ENCODE measurements around the gene GON4L.
A peak's percentile ranks its signal among the peaks of the same experiment; 100 is the strongest.
"Not testable (repeated sequence)": the region's sequence is repeated elsewhere in the genome, so short reads cannot be mapped to it uniquely, and the experiment has no call there.

GON4L gene, protein sequence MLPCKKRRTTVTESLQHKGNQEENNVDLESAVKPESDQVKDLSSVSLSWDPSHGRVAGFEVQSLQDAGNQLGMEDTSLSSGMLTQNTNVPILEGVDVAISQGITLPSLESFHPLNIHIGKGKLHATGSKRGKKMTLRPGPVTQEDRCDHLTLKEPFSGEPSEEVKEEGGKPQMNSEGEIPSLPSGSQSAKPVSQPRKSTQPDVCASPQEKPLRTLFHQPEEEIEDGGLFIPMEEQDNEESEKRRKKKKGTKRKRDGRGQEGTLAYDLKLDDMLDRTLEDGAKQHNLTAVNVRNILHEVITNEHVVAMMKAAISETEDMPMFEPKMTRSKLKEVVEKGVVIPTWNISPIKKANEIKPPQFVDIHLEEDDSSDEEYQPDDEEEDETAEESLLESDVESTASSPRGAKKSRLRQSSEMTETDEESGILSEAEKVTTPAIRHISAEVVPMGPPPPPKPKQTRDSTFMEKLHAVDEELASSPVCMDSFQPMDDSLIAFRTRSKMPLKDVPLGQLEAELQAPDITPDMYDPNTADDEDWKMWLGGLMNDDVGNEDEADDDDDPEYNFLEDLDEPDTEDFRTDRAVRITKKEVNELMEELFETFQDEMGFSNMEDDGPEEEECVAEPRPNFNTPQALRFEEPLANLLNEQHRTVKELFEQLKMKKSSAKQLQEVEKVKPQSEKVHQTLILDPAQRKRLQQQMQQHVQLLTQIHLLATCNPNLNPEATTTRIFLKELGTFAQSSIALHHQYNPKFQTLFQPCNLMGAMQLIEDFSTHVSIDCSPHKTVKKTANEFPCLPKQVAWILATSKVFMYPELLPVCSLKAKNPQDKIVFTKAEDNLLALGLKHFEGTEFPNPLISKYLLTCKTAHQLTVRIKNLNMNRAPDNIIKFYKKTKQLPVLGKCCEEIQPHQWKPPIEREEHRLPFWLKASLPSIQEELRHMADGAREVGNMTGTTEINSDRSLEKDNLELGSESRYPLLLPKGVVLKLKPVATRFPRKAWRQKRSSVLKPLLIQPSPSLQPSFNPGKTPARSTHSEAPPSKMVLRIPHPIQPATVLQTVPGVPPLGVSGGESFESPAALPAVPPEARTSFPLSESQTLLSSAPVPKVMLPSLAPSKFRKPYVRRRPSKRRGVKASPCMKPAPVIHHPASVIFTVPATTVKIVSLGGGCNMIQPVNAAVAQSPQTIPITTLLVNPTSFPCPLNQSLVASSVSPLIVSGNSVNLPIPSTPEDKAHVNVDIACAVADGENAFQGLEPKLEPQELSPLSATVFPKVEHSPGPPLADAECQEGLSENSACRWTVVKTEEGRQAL (N-terminal part only)

DNA sequence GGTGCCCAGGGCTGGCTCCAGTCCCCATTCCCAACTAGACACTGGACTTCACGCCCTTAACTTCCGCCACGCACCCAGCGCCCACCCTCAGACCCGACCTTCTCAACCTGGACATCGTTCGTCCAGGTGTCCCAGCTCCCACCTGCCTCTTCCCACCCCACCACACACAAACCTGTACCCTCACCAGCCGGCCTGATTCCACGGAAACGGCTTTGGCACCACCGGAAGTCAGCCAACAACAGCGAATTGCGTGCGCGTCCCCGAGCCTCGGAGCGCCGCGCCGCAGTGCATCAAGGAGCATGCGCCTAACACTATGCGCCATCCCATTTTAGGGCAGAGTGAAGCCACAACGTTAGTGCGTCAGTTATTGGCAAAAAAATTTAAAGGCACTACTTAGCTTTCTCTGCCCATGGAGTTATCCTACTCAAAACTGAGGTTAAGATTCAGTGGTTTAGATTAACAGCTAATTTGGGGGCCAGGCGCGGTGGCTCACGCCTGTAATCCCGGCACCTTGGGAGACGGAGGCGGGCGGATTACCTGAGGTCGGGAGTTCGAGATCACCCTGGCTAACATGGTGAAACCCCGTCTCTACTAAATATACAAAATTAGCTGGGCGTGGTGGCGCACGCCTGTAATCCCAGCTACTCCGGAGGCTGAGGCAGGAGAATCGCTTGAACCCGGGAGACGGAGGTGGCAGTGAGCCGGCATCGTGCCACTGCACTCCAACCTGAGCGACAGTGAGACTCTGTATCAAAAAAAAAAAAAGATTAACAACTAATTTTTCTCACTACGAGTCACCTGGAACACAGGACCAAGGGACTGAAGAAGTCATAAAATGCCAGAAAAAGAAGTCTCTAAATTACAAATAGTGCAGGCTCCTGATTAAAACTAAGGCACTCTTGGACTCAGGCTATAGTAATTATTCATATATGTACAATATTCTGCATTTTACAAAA lies at the start of gene GON4L:
Gene GON4L (minus strand): TSS at position 240 of the 956 bp plus-strand sequence. CDS start 3,434 bp downstream, outside the sequence.
- peak; percentile 82 for DNase-seq

DNA sequence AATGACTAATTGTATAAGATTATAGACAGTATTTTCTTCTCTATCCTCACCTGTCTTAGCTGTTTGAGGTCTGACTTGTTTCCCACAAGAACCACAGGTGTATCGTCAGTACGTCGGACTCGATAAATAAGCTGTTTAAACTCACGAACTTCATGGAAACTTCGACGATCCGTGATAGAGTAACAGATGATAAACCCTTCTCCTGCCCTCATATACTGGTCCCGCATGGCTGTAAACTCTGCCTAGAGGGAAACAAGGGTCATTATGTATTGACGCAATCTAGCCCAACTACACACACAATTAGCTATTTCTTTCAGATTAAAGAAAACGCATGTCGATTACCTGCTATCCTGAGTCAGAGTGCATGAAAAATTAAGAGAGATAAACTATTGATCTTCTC lies 47.2 kb upstream of the GON4L start:
- no peak for DNase-seq

DNA sequence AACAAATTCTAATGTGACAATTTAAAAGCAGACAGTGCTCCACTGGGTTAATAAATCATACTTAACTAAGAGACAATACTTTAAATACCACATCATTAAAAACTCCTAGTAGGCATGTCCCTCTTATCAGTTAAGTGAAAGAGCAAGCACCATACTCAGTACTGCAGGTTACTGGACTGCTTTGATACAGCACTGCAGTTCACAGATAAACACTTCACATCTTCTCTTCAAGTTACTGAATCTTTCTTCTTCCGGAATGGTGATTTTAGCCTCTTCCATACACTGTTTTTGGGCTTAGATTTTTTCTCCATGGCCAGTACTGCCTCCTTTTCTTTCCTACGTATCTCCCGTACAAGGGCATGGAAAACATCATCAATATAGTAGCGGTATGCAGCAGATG lies 43.1 kb upstream of the GON4L start:
- DNase-seq = no peak

DNA sequence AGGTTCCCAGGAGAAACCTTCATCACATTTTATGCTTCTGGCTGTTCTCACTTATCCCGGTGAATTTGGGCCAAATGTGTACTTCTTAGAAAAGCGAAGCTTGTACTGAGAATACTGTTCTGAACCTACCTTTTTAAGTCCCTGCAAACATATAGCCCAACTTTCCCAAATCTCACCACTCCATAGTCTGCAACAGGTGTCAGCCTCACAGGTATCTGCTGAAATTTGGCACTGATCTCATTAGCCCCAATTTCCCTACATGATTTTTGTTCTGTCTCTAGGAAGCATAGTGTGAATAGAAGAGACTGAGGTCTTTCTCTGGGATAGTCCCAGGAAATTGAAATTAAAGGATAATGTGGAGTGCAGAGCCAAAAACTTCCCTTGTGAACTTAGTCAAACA lies 42.7 kb upstream of the GON4L start:
- DNase-seq = no peak

DNA sequence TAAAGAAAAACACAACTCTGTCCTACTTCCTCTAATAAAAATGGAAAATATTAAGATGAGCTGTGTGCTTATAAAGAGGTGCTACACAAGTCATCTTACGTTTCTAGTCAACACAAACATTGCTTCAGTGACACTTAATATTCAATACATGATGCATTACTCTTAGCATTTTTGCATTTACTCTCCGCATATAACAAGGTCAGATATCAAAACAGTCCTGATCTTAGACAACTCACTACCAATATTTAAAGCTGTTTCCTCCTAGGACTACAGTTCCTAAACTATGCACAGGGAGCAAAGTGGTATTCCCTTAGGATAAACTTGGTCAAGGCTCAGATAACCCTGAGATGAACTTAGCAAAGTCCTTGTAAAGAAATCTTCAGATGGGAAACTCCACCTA lies 41.9 kb upstream of the GON4L start:
- no peak for DNase-seq

DNA sequence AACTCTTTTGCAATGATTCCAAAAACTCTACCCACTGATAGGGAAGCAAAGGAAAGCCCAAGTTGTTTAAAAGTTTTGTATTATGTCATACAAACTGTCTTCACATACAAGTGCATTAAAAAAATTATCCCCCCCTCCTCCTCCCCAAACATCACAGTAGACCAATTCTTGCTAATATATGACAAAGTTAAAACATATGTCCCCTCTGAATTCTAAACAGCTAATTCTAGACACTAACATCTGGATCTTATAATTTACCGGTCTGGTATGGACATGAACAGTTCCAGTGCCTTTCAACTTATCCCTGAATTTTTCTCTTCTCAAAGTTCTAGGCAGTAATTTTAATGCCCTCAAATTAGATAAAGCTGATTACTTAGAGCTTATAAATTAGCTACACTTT lies 40.7 kb upstream of the GON4L start:
- no peak for DNase-seq

DNA sequence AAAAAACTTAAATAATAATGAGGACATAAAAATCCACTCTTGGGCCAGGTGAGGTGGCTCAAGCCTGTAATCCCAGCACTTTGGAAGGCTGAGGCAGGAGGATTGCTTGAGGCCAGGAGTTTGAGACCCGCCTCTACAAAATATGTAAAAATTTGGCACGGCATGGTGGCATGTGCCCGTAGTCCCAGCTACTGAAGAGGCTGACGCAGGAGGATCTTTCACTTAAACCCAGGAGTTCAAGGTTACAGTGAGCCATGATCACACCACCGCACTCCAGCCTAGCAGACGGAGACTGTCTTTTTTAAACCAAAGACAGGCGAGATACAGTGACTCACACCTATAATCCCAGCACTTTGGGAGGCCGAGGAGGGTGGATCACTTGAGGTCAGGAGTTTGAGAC lies 39.5 kb upstream of the GON4L start:
- DNase-seq = not testable (repeated sequence)

DNA sequence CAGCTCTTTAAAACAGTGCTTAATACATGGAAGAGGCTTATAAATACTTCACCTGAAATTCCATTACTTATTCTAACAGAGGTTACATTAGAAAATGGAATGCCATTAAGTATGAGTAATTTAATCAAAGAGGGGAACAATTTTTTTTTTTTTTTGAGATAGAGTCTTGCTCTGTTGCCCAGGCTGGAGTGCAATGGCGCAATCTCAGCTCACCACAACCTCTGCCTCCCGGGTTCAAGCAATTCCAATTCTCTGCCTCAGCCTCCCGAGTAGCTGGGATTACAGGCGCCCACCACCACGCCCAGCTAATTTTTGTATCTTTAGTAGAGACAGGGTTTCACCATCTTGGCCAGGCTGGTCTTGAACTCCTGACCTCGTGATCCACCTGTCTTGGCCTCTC lies 38.6 kb upstream of the GON4L start:
- DNase-seq = not testable (repeated sequence)

DNA sequence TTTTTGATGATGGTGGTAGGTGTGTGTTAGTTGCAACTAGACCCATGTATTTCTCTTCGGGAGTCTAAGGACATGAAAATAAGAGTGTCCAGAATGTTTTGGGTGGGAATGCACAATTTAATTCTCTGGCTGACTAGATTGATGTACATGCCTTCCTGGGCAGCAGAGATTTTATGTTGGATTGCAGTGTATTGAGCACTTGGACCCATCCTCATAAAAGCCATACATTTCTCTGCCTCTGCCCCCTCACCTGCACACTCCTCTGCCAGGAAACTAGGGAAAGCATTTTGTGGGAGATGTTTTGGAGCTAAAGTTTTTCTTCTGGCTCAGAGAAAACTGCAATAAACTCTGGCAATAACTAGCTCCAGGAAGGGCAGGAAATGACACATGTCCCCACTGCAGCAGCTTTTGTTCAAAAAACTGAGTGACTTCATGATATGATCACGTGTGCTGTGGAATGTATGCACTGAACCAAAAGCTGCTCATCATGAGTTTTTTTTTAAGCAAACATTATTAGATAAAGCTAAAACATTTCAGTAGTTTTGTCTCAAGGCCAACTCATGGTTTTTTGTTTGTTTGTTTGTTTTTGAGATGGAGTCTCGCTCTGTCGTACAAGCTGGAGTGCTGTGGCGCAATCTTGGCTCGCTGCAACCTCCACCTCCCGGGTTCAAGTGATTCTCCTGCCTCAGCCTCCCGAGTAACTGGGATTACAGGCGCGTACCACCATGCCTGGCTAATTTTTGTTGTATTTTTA lies 36.6 kb upstream of the GON4L start:
- DNase-seq = no peak

DNA sequence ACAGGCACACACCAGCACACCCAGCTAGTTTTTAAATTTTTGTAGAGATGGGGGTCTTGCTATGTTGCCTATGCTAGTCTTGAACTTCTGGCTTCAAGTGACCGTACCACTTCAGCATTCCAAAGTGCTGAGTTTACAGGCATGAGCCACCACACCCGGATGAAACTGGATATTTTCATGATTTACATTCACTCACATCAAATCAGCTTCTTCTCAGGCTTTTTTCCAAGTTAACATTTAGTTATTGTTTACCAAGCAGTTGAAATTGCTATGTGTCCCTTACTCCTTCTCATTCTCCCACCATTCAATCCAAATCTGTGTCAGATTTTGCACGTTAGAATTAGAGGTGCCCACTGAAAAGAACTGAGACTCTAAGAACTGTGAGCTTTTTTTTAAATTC lies 35.8 kb upstream of the GON4L start:
- DNase-seq = no peak

DNA sequence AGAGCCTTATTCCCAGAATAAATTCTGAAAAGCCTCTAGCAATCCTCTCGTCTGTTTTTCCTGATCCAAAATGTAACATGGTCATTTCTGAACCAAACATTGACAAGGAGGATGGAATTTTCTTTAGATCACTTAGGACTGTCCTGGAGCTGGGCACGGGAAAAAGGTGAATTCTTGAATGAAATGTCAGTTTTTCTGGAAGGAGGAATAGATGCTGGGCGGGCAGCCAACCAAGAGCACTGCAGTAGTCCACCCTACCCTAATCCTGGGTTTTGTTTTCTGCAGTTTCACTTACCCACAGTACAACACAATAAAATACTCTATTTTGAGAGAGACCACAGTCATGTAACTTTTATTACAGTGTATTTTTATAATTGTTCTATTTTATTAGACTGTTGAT lies 33.2 kb upstream of the GON4L start:
- no peak for DNase-seq

DNA sequence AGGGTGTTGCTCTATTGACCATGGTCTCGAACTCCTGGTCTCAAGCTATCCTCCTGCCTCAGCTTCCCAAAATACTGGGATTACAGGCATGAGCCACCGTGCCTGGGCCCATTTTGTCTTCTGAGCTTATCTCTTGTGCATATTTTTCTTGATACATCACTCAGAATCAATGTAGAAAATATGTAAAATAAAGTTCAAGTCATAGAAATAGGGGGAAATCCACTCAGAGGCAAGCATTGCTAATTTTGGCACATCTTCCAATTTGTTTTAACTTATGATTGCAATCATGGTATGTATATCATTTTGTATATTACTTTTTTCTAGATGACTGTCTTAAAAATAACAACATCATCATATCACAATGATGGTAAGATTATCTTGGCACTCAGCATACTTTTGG lies 32.6 kb upstream of the GON4L start:
- DNase-seq = no peak

DNA sequence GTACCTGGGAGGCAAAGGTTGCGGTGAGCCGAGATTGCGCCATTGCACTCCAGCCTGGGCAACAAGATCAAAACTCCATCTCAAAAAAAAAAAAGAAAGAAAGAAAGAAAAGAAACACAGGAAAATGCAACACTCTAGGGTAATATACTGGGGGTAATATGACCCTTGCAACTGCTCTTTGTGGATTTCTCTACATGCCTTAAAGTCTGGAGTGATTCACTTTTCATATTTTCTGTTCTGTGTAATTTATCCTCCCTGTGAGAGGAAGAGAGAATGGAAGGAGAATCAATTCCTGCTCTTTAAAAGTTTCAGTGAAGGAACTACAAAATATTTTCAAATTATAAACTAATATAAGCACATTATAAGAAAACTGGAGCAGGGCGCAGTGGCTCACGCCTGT lies 31.5 kb upstream of the GON4L start:
- no peak for DNase-seq

DNA sequence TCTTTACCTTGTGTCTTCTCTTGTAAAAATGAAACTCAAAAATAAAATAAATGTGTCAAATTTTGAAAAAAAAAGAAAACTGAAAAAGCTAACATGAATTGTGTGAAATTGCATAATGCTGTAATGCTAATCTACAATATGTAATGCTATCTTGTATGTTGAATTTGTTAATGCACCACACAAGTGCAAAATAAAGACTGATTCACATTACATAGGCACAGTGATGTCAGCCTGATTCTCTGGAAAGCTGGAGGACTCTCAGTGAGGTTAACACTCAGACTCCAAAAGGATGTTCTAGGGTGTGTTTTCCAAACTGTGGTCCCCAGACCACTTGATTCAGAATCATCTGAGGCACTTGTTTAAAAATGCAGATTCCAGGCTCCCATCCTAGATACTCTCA lies 28.0 kb upstream of the GON4L start:
- DNase-seq = no peak

DNA sequence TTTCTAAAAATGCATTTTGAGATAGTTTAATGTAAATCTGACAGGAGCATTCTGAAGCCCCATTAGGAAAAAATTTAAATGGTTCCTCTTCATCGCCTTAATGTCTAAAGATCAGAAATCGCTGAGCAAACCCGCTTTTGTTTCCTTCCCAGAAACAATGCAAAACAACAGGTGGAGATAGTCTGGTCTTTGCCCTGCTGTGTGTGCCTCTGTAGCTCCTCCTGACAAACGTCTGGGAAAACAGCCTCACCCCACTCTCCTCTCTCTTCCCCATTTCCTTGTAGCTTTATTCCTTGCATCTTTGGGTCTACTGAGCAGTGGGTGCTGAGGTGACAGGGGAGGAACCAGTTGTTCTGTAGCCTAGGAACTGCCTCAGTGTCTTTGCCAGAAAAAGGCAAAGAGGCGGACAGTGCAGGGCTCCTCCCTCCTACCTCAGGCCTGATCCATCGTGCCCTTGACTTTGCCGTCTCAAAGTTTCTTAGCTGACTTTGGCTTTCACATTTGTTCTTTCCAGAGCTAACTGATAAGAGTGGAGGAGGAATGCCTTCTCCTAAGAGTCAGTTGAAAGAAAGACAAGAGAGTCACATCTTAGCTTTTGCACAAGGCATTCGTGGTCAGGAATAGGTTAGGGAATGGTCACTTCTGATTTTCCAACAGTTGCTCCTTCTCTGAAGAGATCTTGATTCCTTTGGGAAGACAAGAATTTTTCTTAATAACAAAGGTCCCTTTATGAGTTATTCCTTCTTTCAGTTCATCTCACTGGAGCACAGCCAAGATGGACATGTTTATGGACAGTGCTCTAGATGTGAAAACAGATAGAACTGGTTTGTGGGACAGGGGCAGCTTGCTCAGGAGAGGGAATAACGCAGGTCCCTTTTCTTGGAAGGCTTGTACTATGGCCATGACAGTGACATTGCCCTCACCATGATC lies 27.3 kb upstream of the GON4L start:
- no peak for DNase-seq

DNA sequence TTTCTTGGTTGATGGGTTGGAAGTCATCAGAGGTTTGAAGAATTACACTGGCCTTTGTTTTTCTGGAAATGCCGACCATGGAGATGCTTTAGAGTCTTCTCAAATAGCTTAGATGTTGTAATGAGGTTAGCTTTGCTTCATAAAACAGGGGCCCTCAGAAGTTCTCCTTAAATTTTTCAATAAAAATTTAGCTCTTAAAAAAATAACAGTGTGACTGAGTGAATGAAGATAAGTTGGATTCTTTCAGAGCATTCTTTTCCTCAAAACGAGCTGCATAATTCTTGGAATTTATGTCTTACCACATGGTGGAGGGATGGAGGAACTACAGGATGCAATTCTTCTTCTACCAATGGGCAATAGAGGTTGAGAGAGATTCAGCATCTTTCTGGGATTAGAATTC lies 25.8 kb upstream of the GON4L start:
- no peak for DNase-seq

DNA sequence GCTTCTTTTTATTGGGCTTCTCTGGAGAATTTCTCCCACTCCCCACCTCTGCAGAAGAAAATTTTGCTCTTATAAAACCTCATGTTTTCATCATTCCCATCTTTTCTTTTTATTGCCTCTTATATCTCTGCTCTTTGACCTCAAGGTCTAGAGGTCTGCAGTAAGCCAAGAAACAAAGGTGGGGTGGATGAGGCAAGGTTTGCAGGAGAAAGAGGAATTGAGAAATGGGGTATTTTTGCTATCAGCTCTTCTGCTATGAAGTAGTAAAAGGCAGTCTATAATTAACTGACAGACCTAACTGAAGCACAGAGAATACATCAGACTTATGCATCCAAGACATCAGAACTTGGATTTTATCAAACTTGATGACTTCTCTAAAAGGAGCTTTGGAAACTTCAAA lies 25.2 kb upstream of the GON4L start:
- no peak for DNase-seq

DNA sequence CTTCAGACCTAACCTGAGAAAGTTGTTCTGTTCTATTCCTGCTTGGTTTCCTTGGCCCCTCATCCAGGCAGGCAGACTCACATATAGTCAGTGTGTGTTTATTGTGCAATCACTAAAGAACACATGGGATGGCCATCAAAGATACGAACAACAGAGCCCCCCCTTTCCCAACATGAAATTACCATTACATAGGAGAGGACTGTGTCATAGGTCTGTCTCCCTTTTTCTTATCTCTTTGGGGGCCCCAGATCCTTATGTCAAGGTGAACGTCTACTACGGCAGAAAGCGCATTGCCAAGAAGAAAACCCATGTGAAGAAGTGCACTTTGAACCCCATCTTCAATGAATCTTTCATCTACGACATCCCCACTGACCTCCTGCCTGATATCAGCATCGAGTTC lies 23.9 kb upstream of the GON4L start:
- DNase-seq = no peak

DNA sequence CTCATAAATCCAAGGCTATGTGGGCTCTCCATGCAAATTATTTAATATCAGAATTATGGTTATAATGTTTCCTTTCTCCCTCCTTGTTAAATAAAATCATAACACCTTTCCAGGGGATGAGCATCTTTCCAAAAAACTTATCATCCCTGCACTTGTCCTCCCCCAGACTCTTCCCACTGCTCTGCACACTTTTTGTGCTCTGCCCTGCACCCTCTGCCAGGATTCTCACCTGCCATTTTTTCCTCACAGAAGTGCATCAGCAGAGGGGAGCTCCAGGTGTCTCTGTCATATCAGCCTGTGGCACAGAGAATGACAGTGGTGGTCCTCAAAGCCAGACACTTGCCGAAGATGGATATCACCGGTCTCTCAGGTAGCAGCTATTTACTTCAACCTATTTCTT lies 23.2 kb upstream of the GON4L start:
- DNase-seq = no peak

DNA sequence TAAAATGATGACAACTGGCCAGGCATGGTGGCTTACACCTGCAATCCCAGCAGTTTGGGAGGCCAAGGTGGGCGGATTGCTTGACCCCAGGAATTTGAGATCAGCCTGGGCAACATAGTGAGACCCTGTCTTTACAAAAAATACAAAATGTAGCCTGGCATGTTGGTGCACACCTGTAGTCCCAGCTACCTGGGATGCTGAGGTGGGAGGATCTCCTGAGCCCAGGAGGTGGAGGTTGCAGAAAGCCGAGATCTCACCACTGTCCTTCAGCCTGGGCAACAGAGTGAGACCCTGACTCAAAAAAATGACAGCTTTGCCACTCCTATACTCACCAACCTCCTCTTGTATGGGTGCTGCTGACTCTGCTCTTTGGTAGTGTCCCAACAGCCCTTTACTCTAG lies 20.9 kb upstream of the GON4L start:
- no peak for DNase-seq
